Hypothalamus (tissue), 51 donors: ENCODE measurements around the gene OR6B2.

Experiments
- DNase-seq, 51 donors: peaks; one replicate each; lab custom pipeline; 2025; lab: John Stamatoyannopoulos, UW

OR6B2 gene

GRCh38 chr2:240042740-240043139 is 12.5 kb upstream of the OR6B2 start:
- DNase-seq = no peak

GRCh38 chr2:240041363-240041762 is 11.1 kb upstream of the OR6B2 start:
- no peak for DNase-seq

DNA sequence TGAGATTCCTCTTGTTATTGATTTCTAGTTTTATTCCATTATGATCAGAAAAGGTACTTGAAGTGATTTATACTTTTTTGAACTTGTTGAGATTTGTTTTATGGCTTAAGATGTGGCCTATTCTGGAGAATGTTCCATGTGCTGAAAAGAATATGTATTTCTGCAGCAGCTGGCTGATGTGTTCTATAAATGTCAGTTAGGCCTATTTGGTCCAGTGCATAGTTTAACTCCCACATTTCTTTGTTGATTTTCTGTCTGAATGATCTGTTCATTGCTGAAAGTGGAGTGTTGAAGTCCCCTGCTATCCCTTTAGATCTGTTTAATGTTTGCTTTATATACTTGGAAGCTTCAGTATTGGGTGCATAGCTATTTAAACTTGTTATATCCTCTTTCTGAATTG is 7.1 kb upstream of the OR6B2 start:
- DNase-seq = no peak

GRCh38 chr2:240033330-240033678 is 3.1 kb upstream of the OR6B2 start:
- no peak for DNase-seq

DNA sequence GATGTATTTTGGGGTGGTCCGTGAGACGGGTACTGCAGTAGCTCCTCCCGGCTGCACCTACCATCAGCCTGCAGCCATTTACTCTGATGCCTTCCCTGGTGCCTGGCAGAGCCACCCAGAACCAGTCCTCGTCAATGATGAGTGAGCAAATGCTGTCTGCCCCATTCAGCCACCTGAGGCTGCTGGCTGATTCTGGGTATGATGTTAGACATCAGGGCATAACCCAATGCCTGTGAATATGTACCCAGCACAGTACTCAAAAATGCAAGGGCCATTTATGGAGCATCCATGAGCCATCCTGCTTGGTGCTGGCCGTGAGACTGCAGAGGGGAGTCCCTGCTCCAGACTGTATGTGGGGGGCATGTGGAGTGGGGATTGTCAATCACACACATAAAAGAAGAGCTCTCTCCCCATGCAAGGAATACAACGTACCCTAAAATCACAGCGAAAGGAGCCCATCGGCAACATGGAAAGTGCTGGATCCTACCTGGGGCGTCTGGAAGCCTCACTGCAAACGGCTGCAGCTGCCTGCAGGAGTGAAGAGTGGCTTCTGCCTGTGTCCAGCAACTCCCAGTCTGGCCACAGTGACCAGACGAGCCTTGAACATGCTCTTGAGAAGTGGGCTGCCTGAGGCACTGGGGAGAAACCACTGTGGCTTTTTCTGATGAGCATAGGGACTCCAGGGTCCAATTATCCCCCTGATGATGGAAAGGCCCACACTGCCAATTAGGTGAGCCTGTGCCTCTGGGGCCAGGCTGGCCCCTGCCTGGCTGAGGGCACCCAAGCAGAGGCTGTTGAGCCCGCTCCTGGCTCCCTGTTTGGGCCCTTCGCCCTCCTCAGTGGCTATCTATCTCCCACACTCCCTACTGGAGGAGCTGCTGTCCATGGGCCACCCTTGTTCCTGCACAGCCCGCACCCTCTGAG is 2.4 kb upstream of the OR6B2 start:
- no peak for DNase-seq

- peak in 1 of 51 donors; percentile 42 for DNase-seq
Observed at GRCh38 chr2:240024766-240025165, 5.5 kb downstream of the OR6B2 start.

DNA sequence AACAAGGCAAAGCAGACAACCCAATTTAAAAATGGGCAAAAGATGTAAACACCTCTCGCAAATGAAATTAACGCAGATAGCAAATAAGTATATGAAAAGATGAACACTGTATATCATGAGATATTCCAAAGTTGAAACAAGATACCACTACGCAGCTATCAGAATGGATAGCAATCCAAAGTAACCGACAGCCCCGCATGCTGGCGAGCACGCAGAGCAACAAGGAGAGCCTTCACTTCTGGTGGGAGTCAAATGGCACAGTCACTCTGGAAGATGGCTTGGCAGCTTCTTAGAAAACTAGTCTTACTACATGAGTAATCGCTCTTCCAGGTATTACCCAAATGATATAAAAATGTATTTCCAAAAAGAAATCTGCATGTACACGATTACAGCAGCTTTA is 6.4 kb downstream of the OR6B2 start:
- DNase-seq = no peak

DNA sequence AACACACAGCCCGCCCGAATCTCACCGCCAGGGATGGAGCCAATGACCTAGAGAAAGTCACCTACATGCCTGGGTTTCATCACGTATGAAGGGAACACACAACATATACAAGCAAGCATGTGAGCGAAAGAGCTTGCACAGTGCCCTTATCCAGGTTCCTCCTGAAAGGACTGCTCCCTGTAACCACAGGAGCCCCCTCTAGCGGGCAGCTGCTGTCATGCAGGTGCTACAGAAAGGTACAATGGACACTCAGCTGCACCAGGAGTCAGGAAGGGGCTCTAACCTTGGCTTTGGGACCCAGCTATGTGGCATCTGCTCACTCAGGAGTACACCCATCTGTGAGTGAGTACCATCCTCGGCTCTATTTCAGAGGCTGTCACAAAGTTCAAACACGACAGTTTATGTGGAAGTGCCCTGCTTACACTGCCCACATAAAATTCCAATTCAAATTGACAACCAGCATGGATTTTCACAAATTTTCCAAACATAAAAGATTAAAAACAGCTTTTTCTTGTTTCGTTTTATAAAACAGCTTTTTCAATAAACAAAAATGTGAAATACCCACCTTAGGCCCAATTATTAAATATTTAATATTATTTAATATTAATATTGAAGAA is 8.6 kb downstream of the OR6B2 start:
- peak in 25 of 51 donors; percentile 10 to 60 (median 24) for DNase-seq

GRCh38 chr2:240018071-240018750 is 12.0 kb downstream of the OR6B2 start:
- peak in 2 of 51 donors; percentile 6 to 11 for DNase-seq

DNA sequence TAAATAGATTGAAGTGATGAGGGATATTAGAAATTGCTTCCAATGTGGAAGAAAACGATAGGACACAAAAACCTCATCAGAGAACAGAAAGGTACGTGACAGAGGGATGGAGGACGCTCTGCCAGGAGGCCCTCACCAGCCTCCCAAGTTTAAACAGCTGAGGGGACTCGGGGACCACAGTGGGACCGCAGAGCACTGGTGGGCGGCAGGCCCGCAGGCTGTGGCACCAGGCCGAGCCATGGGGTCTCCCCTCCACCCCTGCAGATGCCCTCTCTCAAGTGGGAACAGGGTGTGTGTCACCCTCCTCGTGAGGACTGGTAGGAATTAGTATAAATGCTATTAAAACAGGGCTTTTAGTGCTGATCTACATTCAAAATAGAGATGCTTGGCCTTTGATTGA is 15.9 kb downstream of the OR6B2 start:
- no peak for DNase-seq

- no peak for DNase-seq
Observed at GRCh38 chr2:240013343-240013742, 16.9 kb downstream of the OR6B2 start.

- DNase-seq = no peak
Observed at GRCh38 chr2:240002983-240003382, 27.2 kb downstream of the OR6B2 start.

DNA sequence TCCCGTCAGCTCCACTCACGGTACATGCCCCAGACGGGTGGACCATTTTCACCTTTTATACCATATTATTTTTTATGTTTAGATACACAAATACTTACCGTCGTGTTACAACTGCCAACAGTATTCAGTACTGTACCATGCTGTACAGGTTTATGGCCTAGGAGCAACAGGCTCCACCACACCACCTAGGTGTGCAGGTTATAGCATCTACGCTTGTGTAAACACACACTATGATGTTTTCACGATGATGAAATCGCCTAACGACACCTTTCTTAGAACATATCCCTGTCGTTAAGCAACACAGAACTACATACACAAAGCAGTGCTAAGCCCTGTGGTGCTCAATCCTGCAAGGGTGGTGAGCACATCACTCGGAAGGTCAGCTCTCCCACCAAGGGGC is 29.6 kb downstream of the OR6B2 start:
- DNase-seq = no peak

- DNase-seq = no peak
Observed at GRCh38 chr2:239997686-239998409, 32.4 kb downstream of the OR6B2 start.

DNA sequence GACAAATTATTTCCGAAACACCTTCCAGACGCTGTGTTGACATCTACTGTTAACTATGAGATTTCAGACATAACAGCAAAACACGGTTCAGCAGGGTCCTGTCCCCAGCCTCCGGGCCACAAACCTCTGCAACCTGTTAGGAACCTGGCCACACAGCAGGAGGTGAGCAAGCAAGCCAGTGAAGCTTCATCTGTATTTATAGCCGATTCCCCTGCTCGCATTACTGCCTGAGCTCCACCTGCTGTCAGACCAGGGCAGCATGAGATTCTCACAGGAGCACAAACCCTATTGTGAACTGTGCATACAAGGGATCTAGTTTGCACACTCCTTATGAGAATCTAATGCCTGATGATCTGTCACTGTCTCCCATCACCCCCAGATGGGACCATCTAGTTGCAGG is 36.1 kb downstream of the OR6B2 start:
- DNase-seq = no peak

DNA sequence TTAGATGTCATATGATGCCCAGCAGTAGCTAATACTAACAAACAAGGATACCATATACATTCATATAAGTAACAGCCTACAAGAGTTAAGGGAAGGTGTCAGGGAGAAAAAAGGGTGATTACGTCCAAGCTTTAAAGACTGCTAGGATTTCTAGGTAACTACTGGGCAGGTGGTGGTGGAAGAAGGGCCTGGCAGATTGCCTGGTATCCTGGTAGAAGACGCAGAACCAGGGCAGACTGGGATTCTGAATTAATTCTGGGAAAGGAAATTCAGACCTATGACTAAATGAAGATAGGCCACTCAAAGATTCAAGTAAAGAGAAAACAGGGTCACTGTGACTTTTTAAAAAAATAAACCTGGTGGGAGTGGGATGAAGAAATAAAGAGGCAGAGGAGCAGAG is 36.9 kb downstream of the OR6B2 start:
- no peak for DNase-seq

DNA sequence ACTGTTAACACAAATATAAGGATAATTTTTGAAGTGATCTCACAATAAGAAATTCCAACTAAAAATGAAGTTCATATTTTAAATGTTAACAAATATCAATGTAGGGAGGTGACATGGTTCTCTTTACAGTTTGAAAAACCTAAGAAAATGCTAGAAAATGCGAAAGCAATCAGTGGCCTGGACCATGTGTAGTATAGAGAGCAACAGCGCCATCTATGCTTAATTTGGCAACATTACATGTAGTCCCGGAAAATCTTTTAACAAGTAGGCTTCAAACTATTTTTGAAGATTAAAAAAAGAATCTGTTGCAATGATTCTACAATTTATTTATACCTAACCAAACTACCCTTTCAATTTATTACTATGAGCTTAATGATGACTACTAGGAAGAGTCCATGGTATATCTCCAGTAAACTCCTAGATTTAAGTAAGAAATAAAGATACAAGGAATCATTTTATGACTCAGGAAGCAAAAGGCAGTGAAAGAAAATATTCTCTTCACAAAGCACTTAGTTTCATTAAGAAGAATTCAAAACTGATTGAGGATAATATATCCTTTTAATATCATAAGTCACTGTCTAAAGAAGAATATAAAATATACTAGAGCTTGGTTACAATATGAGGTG is 38.4 kb downstream of the OR6B2 start:
- peak in 6 of 51 donors; percentile 12 to 55 (median 22) for DNase-seq

DNA sequence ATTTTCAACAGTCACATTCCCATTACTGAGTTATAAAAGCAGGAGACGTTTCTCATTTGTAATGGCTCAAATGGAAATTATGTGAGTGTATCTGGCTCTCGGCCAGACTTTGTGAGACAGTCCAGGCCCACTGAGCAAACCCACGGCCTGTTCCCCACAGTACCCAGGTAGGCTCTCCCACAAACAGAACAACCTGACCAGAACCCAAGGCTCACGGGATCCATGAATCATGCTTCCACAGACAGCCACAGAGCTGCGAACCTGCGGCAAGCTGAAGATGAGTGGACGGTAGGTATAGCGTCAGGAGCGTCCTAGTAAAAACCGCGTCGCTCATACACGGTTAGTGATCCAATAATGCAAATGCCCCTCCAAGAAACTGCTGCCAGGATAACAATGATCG is 39.3 kb downstream of the OR6B2 start:
- DNase-seq = no peak

DNA sequence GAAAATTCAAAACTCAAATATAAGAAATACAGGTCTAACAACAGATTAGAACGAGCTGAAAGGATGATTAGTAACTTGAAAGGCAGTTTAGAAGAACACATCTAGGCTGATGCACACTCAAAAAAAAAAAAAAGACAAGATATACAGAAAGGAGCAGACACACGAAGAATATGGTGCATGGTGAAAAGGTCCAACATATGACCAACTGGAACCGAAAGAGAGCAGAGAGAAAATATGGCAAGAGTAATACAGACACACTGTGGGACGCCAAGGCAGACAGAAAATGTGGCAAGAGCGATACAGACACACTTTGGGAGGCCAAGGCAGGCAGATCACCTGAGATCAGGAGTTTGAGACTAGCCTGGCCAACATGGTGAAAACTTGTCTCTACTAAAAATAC is 44.9 kb downstream of the OR6B2 start:
- DNase-seq = no peak

DNA sequence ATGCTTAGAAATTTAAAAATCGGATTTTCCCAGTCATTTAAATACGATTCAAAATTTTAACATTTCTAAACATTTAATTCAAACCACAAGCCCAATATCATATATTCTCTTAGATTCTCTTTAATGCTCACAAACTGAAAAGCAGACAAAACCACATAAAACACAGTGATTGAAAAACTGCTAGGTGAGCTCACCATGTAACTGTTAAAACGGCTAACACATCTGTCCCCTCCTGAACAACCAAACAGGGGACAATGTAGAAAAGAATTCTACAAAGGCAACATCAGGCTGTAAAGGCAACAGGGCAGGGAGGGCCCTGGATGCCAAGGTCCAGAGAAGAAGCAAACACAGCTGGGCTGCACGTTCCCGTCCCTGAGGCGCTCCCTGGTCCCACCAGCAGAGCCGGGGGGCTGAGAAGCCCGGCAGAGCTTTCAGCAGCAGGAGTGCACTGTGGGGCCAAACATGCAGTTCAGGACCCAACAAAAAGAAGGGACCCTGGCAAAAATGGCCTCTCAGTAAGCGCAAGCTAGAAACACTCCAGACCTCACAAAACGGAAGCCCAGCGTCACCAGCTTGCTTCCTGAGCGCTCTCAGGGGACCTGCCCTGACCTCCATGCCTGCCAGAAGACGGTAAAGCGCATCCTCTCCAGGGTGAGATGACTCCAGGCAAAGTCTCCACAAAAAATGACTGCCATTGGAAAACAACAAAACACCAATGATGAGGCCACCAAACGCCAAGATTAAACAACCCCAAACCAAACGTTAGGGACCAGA is 45.6 kb downstream of the OR6B2 start:
- DNase-seq = no peak
